NCI-H526 treated with DMSO at 0.1 percent for 48 hours (cell line): Measurements from ENCODE around the gene SPRR2A.
"Not testable (repeated sequence)": the region's sequence is repeated elsewhere in the genome, so short reads cannot be mapped to it uniquely, and the experiment has no call there.

Experiments
- DNase-seq: peaks from one replicate; lab custom pipeline; 2025; lab: John Stamatoyannopoulos, UW

Gene SPRR2A

GRCh38 chr1:153057375-153057774 is at the start of gene SPRR2A:
Gene SPRR2A, minus strand, starts transcription at chr1:153057512. Its CDS starts 777 bp downstream, at chr1:153056735.
- no peak for DNase-seq

- DNase-seq, result no peak
Observed at GRCh38 chr1:153100245-153100644, 42.9 kb upstream of the SPRR2A start.

- no peak for DNase-seq
Observed at GRCh38 chr1:153099461-153100045, 42.2 kb upstream of the SPRR2A start.

- DNase-seq, result no peak
Observed at GRCh38 chr1:153095764-153096163, 38.5 kb upstream of the SPRR2A start.

GRCh38 chr1:153094426-153094825 is 37.1 kb upstream of the SPRR2A start, which contains the start of gene SPRR2E:
Gene SPRR2E, minus strand, starts transcription at chr1:153094526. Its CDS starts 775 bp downstream, at chr1:153093751.
- DNase-seq, result no peak

- no peak for DNase-seq
Observed at GRCh38 chr1:153087652-153088051, 30.3 kb upstream of the SPRR2A start.

- no peak for DNase-seq
Observed at GRCh38 chr1:153081736-153082135, 24.4 kb upstream of the SPRR2A start.

GRCh38 chr1:153072806-153073726 is 15.8 kb upstream of the SPRR2A start:
- no peak for DNase-seq

GRCh38 chr1:153071511-153071910 is 14.2 kb upstream of the SPRR2A start, which contains the start of gene SPRR2B:
Gene SPRR2B, minus strand, starts transcription at chr1:153071611. Its CDS starts 772 bp downstream, at chr1:153070839.
- no peak for DNase-seq

- no peak for DNase-seq
Observed at GRCh38 chr1:153070243-153070642, 12.9 kb upstream of the SPRR2A start.

- no peak for DNase-seq
Observed at GRCh38 chr1:153058826-153059784, 1.8 kb upstream of the SPRR2A start.

- no peak for DNase-seq
Observed at GRCh38 chr1:153058154-153058553, 842 bp upstream of the SPRR2A start.

- DNase-seq, result not testable (repeated sequence)
Observed at GRCh38 chr1:153056111-153056510, 1.2 kb downstream of the SPRR2A start.

- no peak for DNase-seq
Observed at GRCh38 chr1:153049211-153049610, 8.1 kb downstream of the SPRR2A start.

GRCh38 chr1:153040950-153041631 is 16.2 kb downstream of the SPRR2A start, which contains the start of gene SPRR2D:
Gene SPRR2D, minus strand, starts transcription at chr1:153041120. Its CDS starts 774 bp downstream, at chr1:153040346.
- no peak for DNase-seq

- no peak for DNase-seq
Observed at GRCh38 chr1:153035211-153035610, 22.1 kb downstream of the SPRR2A start.

GRCh38 chr1:153032677-153033308 is 24.5 kb downstream of the SPRR2A start:
- DNase-seq, result no peak

GRCh38 chr1:153032073-153032472 is 25.2 kb downstream of the SPRR2A start:
- no peak for DNase-seq

- no peak for DNase-seq
Observed at GRCh38 chr1:153030895-153031294, 26.4 kb downstream of the SPRR2A start, which contains the start of gene SPRR1B. Gene SPRR1B, plus strand, starts transcription at chr1:153031203. Its CDS starts 1,143 bp downstream, at chr1:153032346.

GRCh38 chr1:153028766-153029165 is 28.5 kb downstream of the SPRR2A start:
- DNase-seq, result no peak

- no peak for DNase-seq
Observed at GRCh38 chr1:153025797-153026196, 31.5 kb downstream of the SPRR2A start.
